GM23338 (cell line): Measurements from ENCODE around the gene C10orf90. TPM values are rescaled to one million over a fixed set of nuclear protein-coding genes. Genes with fewer than 3 reads are reported as not detected.
"Not testable (repeated sequence)": the region's sequence is repeated elsewhere in the genome, so short reads cannot be mapped to it uniquely, and the experiment has no call there.

Source experiments
- ATAC-seq: fragments of 200-7000 bp; cut with Tn5 transposase; 3 replicates; pipeline ENCODE4 v1.9.1; 2020
- DNase-seq: peaks from one replicate; pipeline ENCODE4 v3.0.0-alpha.2; 2015; ENCODE audit warnings: low spot score
- H2AFZ ChIP-seq: fragments of 200-600 bp; sonication (generic); 2 replicates; pipeline ENCODE4 v1.8.0; 2016; ENCODE audit warnings: antibody characterized with exemption, mild to moderate bottlenecking, moderate library complexity
- H3F3A ChIP-seq: fragments of 200-600 bp; sonication (generic); replicated peaks from 2 replicates; pipeline ENCODE4 v1.8.0; 2017; ENCODE audit warnings: antibody characterized with exemption, mixed run types, low read depth
- H3K27ac ChIP-seq: fragments of 200-600 bp; sonication (generic); 2 replicates; pipeline ENCODE4 v1.6.1; 2016; ENCODE audit warnings: low read depth
- H3K27me3 ChIP-seq: fragments of 200-600 bp; sonication (generic); 2 replicates; pipeline ENCODE4 v1.8.0; 2016; ENCODE audit warnings: mild to moderate bottlenecking, mixed run types, moderate library complexity; ENCODE audit not compliant: insufficient read depth
- H3K36me3 ChIP-seq: fragments of 200-600 bp; sonication (generic); 2 replicates; pipeline ENCODE4 v1.8.0; 2016; ENCODE audit warnings: mild to moderate bottlenecking; ENCODE audit not compliant: insufficient read depth
- H3K4me1 ChIP-seq: fragments of 200-600 bp; sonication (generic); 2 replicates; pipeline ENCODE4 v1.8.0; 2016; ENCODE audit warnings: mild to moderate bottlenecking, moderate library complexity; ENCODE audit not compliant: insufficient read depth
- H3K4me2 ChIP-seq: fragments of 200-600 bp; sonication (generic); 2 replicates; pipeline ENCODE4 v1.7.1; 2017; ENCODE audit warnings: mixed run types
- H3K4me3 ChIP-seq: fragments of 200-600 bp; sonication (generic); 2 replicates; pipeline ENCODE4 v1.6.1; 2016; ENCODE audit warnings: mixed run types
- H3K79me2 ChIP-seq: fragments of 200-600 bp; sonication (generic); replicated peaks from 2 replicates; pipeline ENCODE4 v1.8.0; 2017; ENCODE audit warnings: mild to moderate bottlenecking; ENCODE audit not compliant: insufficient read depth
- H3K9me2 ChIP-seq: fragments of 200-600 bp; sonication (generic); 2 replicates; pipeline ENCODE4 v1.8.0; 2017; ENCODE audit not compliant: insufficient read depth
- H4K20me1 ChIP-seq: fragments of 200-600 bp; sonication (generic); replicated peaks from 2 replicates; pipeline ENCODE4 v1.8.0; 2017; ENCODE audit warnings: mild to moderate bottlenecking; ENCODE audit not compliant: insufficient read depth
- H3K27ac Mint-ChIP-seq: 2 replicates; pipeline ENCODE4 v1.8.0; 2020; ENCODE audit warnings: inconsistent platforms, mild to moderate bottlenecking, moderate library complexity, mixed read lengths
- H3K27me3 Mint-ChIP-seq: 3 replicates; pipeline ENCODE4 v1.8.0; 2022; ENCODE audit warnings: low read depth, mild to moderate bottlenecking, moderate library complexity, mixed read lengths, inconsistent platforms; ENCODE audit not compliant: insufficient read depth, poor library complexity
- H3K36me3 Mint-ChIP-seq: 3 replicates; pipeline ENCODE4 v1.8.0; 2021; ENCODE audit warnings: low read depth, mild to moderate bottlenecking, inconsistent platforms, moderate library complexity, mixed read lengths
- H3K4me1 Mint-ChIP-seq: 3 replicates; pipeline ENCODE4 v1.8.0; 2020; ENCODE audit warnings: mild to moderate bottlenecking, inconsistent platforms, mixed read lengths
- H3K4me3 Mint-ChIP-seq: 3 replicates; pipeline ENCODE4 v1.8.0; 2021; ENCODE audit warnings: moderate library complexity, mild to moderate bottlenecking, inconsistent platforms, mixed read lengths
- H3K9me3 Mint-ChIP-seq: 3 replicates; pipeline ENCODE4 v1.8.0; 2020; ENCODE audit warnings: moderate library complexity, mild to moderate bottlenecking, inconsistent platforms, mixed read lengths
- CTCF ChIP-seq, 2 experiments: fragments of 200-600 bp in 1 of 2; sonication (generic) in 1 of 2; conservative IDR thresholded peaks; 2 replicates each; pipeline versions ENCODE4 v1.5.1 to v1.6.1; 2016 to 2017; ENCODE audit warnings: antibody characterized with exemption in 2 of 2, low read depth in 2 of 2, mild to moderate bottlenecking in 2 of 2, moderate library complexity in 1 of 2
- EZH2 ChIP-seq: fragments of 200-600 bp; sonication (generic); IDR thresholded peaks from one replicate; pipeline ENCODE4 v1.8.0; 2017; ENCODE audit warnings: antibody characterized with exemption, mild to moderate bottlenecking, low read depth; ENCODE audit not compliant: unreplicated experiment
- EZH2phosphoT487 ChIP-seq: fragments of 200-600 bp; sonication (generic); IDR thresholded peaks from one replicate; pipeline ENCODE4 v1.8.1; 2018; ENCODE audit warnings: antibody characterized with exemption; ENCODE audit not compliant: unreplicated experiment
- NANOG ChIP-seq: IDR thresholded peaks from 2 replicates; pipeline ENCODE4 v1.6.1; 2016; ENCODE audit warnings: antibody characterized with exemption, borderline replicate concordance
- POLR2AphosphoS5 ChIP-seq: IDR thresholded peaks from 2 replicates; pipeline ENCODE4 v1.6.1; 2016; ENCODE audit warnings: antibody characterized with exemption, low read depth
- STAT1 ChIP-seq: IDR thresholded peaks from one replicate; pipeline ENCODE4 v1.6.1; 2016; ENCODE audit warnings: antibody characterized with exemption; ENCODE audit not compliant: unreplicated experiment
- ZNF114 ChIP-seq: fragments of 250-450 bp; sonication (Bioruptor Pico); IDR thresholded peaks from 2 replicates; pipeline ENCODE4 v1.5.0; 2020; ENCODE audit warnings: mild to moderate bottlenecking, moderate library complexity
- ZNF331 ChIP-seq: fragments of 250-450 bp; sonication (Bioruptor Pico); IDR thresholded peaks from 2 replicates; pipeline ENCODE4 v1.5.0; 2020; ENCODE audit warnings: low read depth, mild to moderate bottlenecking, moderate library complexity
- ZNF462 ChIP-seq: fragments of 250-450 bp; sonication (Bioruptor Pico); IDR thresholded peaks from 2 replicates; pipeline ENCODE4 v1.5.0; 2020; ENCODE audit warnings: mild to moderate bottlenecking, moderate library complexity
- polyA plus RNA-seq: library from polyadenylated mRNA; unstranded; fragments of >200 nt; fragmentation: Nextera tagmentation; extraction: Ambion mirVana; gene quantifications from 2 replicates; pipeline ENCODE4 v1.2.1, GENCODE V29; 2016
- total RNA-seq: library from RNA; depleted of rRNA; stranded (reverse); fragments of >200 nt; shearing (Covaris generic); gene quantifications from 2 replicates; pipeline ENCODE4 v1.2.3, GENCODE V29; 2014

The C10orf90 gene
- total and polyA plus RNA-seq, 2 experiments from 2014 or later, result 0.76 to 0.97 TPM

- H3K27me3 Mint-ChIP-seq, H3K79me2 ChIP-seq, H3K4me2 ChIP-seq, H3K4me3 Mint-ChIP-seq, H4K20me1 ChIP-seq, H3K9me2 ChIP-seq, H3K27ac ChIP-seq, H3K4me1 ChIP-seq, DNase-seq, H3K36me3 ChIP-seq, H2AFZ ChIP-seq, H3K4me3 ChIP-seq, H3K9me3 Mint-ChIP-seq, ATAC-seq, H3K27ac Mint-ChIP-seq, H3F3A ChIP-seq, H3K36me3 Mint-ChIP-seq, H3K27me3 ChIP-seq: not testable (repeated sequence)
- peaks cover 21% of the 10 kb centered on the region for H3K4me1 Mint-ChIP-seq
Measured at GRCh38 chr10:126550586-126550985, 119.9 kb downstream of the C10orf90 start.

GRCh38 chr10:126549344-126549743, 121.1 kb downstream of the C10orf90 start:
- H3K9me3 Mint-ChIP-seq, result no peaks in the 10 kb centered on the region; the same call in 2 of the 3 replicates
- Histone ChIP-seq H3K36me3 (no peaks in the 10 kb centered on the region), H3K4me2 (no peak overlapping the region), H3K4me1 (0 out of 2 replicates have a peak, but pooled peaks cover 12% of the 10 kb centered on the region), H3F3A (no peaks in the 10 kb centered on the region), H3K79me2 (no peaks in the 10 kb centered on the region), H3K4me3 (no peak overlapping the region), H3K9me2 (no peaks in the 10 kb centered on the region), H4K20me1 (no peaks in the 10 kb centered on the region), H2AFZ (no peak overlapping the region), H3K27me3 (no peaks in the 10 kb centered on the region), H3K27ac (no peak overlapping the region)
- peaks cover 3% of the 10 kb centered on the region for H3K27me3 Mint-ChIP-seq
- H3K4me3 Mint-ChIP-seq, result no peak overlapping the region
- no peak for DNase-seq
- no peaks in the 10 kb centered on the region for H3K36me3 Mint-ChIP-seq
- TF ChIP-seq ZNF114 (CRISPR knock-in tag) (no peak), ZNF331 (CRISPR knock-in tag) (no peak), STAT1 (no peak), CTCF (conservative IDR thresholded peaks at IDR 0.05; ENCODE audit: low read depth in 2 of 2) (no peak), EZH2phosphoT487 (no peak), EZH2 (no peak)
- H3K4me1 Mint-ChIP-seq, result peaks cover 33% of the 10 kb centered on the region
- no peak overlapping the region for H3K27ac Mint-ChIP-seq
- ATAC-seq, result no peak

GRCh38 chr10:126544565-126544964, 125.9 kb downstream of the C10orf90 start:
- no peak overlapping the region for H2AFZ ChIP-seq
- no peak overlapping the region for H3K4me3 ChIP-seq
- Mint-ChIP-seq H3K27me3 (no peaks in the 10 kb centered on the region), H3K4me1 (peaks cover 26% of the 10 kb centered on the region), H3K9me3 (no peaks in the 10 kb centered on the region), H3K4me3 (no peak overlapping the region), H3K27ac (no peak overlapping the region), H3K36me3 (no peaks in the 10 kb centered on the region)
- no peak overlapping the region for H3K27ac ChIP-seq
- no peaks in the 10 kb centered on the region for H3K27me3 ChIP-seq
- H3K36me3 ChIP-seq, result no peaks in the 10 kb centered on the region
- no peaks in the 10 kb centered on the region for H3K9me2 ChIP-seq
- H4K20me1 ChIP-seq, result no peaks in the 10 kb centered on the region
- no peak for ATAC-seq
- 0 out of 2 replicates have a peak, but pooled peaks cover 12% of the 10 kb centered on the region for H3K4me1 ChIP-seq
- no peak overlapping the region for H3K4me2 ChIP-seq
- DNase-seq, result no peak
- H3K79me2 ChIP-seq, result no peaks in the 10 kb centered on the region
- H3F3A ChIP-seq, result no peaks in the 10 kb centered on the region
- TF ChIP-seq NANOG (no peak), STAT1 (no peak), ZNF462 (CRISPR knock-in tag) (no peak), POLR2AphosphoS5 (no peak), EZH2 (no peak)
